K562 (cell line): Measurements from ENCODE around the gene CACTIN. TPM values are rescaled to one million over a fixed set of nuclear protein-coding genes. Genes with fewer than 3 reads are reported as not detected.
A peak's percentile ranks its signal among the peaks of the same experiment; 100 is the strongest.

ENCODE experiments used
- ATAC-seq: fragments of 200-7000 bp; cut with Tn5 transposase; 3 replicates; pipeline ENCODE4 v1.9.1; 2020; ENCODE audit warnings: moderate library complexity
- BruUV-seq: library from RNA; stranded (reverse); fragments of 400-500 nt; replicated peaks from 2 replicates; lab custom pipeline; 2021; lab: Mats Ljungman, UMichigan
- CTCF ChIA-PET: fragments of 300-600 bp; formaldehyde crosslinking; extraction: SDS; loops from one replicate; lab custom pipeline; 2021; ENCODE audit warnings: low intra/inter-chr PET ratio; lab: Yijun Ruan, JAX
- POLR2A ChIA-PET: fragments of 300-600, 350-650 bp; sonication (Branson Sonifier 250); formaldehyde crosslinking; extraction: SDS; loops from one replicate; lab custom pipeline; 2021; ENCODE audit warnings: antibody characterized with exemption, inconsistent platforms; lab: Yijun Ruan, JAX
- DNase-seq, 4 experiments: peaks; one replicate each; pipeline versions ENCODE4 v3.0.0 to v3.0.0-alpha.2; 2011 to 2018; ENCODE audit warnings: low spot score in 3 of 4, mixed read lengths in 3 of 4; ENCODE audit errors: extremely low read depth in 1 of 4
- FAIRE-seq: peaks from 2 replicates; lab custom pipeline; 2011; peaks lifted over from hg19 to GRCh38; lab: Jason Lieb, UNC
- H2AFZ ChIP-seq: 2 replicates; pipeline ENCODE4 v1.6.0; 2011; ENCODE audit warnings: low read depth, low read length, control low read depth, inconsistent platforms
- H3K27ac ChIP-seq: fragments of 200-600 bp; 3 replicates; pipeline ENCODE4 v1.8.0; 2011; ENCODE audit warnings: low read depth, mild to moderate bottlenecking, control low read depth, inconsistent platforms, low read length, moderate library complexity, mixed read lengths; ENCODE audit errors: extremely low read depth
- H3K27me3 ChIP-seq, 2 experiments: fragments of 300-600 bp in 1 of 2; 2 replicates in 1 of 2; 3 replicates in 1 of 2; pipeline versions ENCODE4 v1.6.0 to v1.8.0; 2011; ENCODE audit warnings: inconsistent platforms in 2 of 2, low read length in 2 of 2, mild to moderate bottlenecking in 1 of 2, mixed read lengths in 1 of 2, moderate library complexity in 1 of 2; ENCODE audit not compliant: control insufficient read depth in 2 of 2, insufficient read depth in 2 of 2
- H3K36me3 ChIP-seq: fragments of 300-600 bp; 3 replicates; pipeline ENCODE4 v1.8.0; 2011; ENCODE audit warnings: mild to moderate bottlenecking, low read length, inconsistent platforms; ENCODE audit not compliant: control insufficient read depth, insufficient read depth
- H3K4me1 ChIP-seq, 2 experiments: fragments of 200-600 bp in 1 of 2; replicated peaks in 1 of 2; 2 replicates in 1 of 2; 3 replicates in 1 of 2; pipeline versions ENCODE4 v1.5.1 to v1.8.0; 2011; ENCODE audit warnings: inconsistent platforms in 2 of 2, low read length in 2 of 2, mild to moderate bottlenecking in 1 of 2, mixed read lengths in 1 of 2, moderate library complexity in 1 of 2; ENCODE audit not compliant: control insufficient read depth in 2 of 2, insufficient read depth in 2 of 2
- H3K4me2 ChIP-seq: 2 replicates; pipeline ENCODE4 v1.6.1; 2011; ENCODE audit warnings: low read length, control low read depth, inconsistent platforms, mixed read lengths; ENCODE audit not compliant: insufficient read depth
- H3K4me3 ChIP-seq: fragments of 200-600 bp; sonication (generic), shearing (Covaris generic); 2 replicates; pipeline ENCODE4 v1.5.1; 2016; ENCODE audit warnings: control low read depth, inconsistent platforms
- H3K79me2 ChIP-seq: fragments of 200-600 bp; 3 replicates; pipeline ENCODE4 v1.8.0; 2011; ENCODE audit warnings: low read length, inconsistent platforms; ENCODE audit not compliant: control insufficient read depth, insufficient read depth
- H3K9ac ChIP-seq, 2 experiments: 2 replicates each; pipeline versions ENCODE4 v1.6.0 to v1.6.1; 2011; ENCODE audit warnings: low read depth in 2 of 2, low read length in 2 of 2, control low read depth in 1 of 2, inconsistent platforms in 1 of 2, mild to moderate bottlenecking in 1 of 2, mixed read lengths in 1 of 2; ENCODE audit not compliant: insufficient read depth in 1 of 2
- H3K9me1 ChIP-seq: one replicate; pipeline ENCODE4 v1.6.0; 2011; ENCODE audit warnings: inconsistent platforms, mild to moderate bottlenecking, low read length, moderate library complexity; ENCODE audit not compliant: control insufficient read depth, insufficient read depth
- H3K9me3 ChIP-seq: replicated peaks from 2 replicates; pipeline ENCODE4 v1.5.1; 2011; ENCODE audit warnings: low read depth, low read length, inconsistent platforms; ENCODE audit not compliant: control insufficient read depth, insufficient read depth
- H4K20me1 ChIP-seq: replicated peaks from 2 replicates; pipeline ENCODE4 v1.6.1; 2011; ENCODE audit warnings: low read length, inconsistent platforms, mixed read lengths; ENCODE audit not compliant: control insufficient read depth, insufficient read depth
- NKRF ChIP-seq: fragments of 450-650 bp; IDR thresholded peaks from 2 replicates; pipeline ENCODE4 v1.6.1; 2016; ENCODE audit warnings: borderline replicate concordance
- NONO ChIP-seq, 2 experiments: fragments of 200-400 bp in 1 of 2; fragments of 450-650 bp in 1 of 2; formaldehyde crosslinking in 1 of 2; IDR thresholded peaks; 2 replicates each; pipeline ENCODE4 v1.6.1; 2017; ENCODE audit warnings: low read depth in 2 of 2, mild to moderate bottlenecking in 2 of 2, moderate library complexity in 2 of 2, low read length in 1 of 2
- PTTG1 ChIP-seq: fragments of 450-650 bp; IDR thresholded peaks from 2 replicates; pipeline ENCODE4 v1.6.1; 2016; ENCODE audit warnings: low read depth, mild to moderate bottlenecking, missing genetic modification characterization, missing compliant biosample characterization
- TEAD1 ChIP-seq, 2 experiments: fragments of 450-650 bp in 1 of 2; sonication (generic) in 1 of 2; formaldehyde crosslinking; IDR thresholded peaks; 2 replicates each; pipeline versions ENCODE4 v1.4.0 to v1.8.0; 2020 to 2022; ENCODE audit warnings: mild to moderate bottlenecking in 2 of 2, missing genetic modification reagents in 1 of 2
- ZNF589 ChIP-seq: fragments of 200-800 bp; sonication (Bioruptor generic); IDR thresholded peaks from 2 replicates; pipeline ENCODE4 v1.6.1; 2016; ENCODE audit warnings: low read depth, missing genetic modification characterization, missing compliant biosample characterization
- WGBS: fragments of 100-300 bp; shearing (Covaris generic); methylation state at CpG from one replicate; pipeline ENCODE4 v1.1.6; 2016; ENCODE audit warnings: low coverage, mixed read lengths; ENCODE audit not compliant: insufficient coverage; ENCODE audit errors: missing lambda C conversion rate; 5-methylcytosine and 5-hydroxymethylcytosine counted together
- in situ Hi-C: fragments of 300-500 bp; cut with MboI; formaldehyde crosslinking; loops from 4 replicates; pipeline ENCODE4 v1.15.0; 2018; ENCODE audit warnings: inconsistent platforms, mixed read lengths
- intact Hi-C: fragments of 100-400 bp; cut with micrococcal nuclease; formaldehyde crosslinking; loops from 2 replicates; pipeline ENCODE4 v1.14.2; 2022
- polyA plus RNA-seq, 8 experiments: library from polyadenylated mRNA; depleted of rRNA in 4 of 8; stranded (reverse) in 5 of 8; unstranded in 3 of 8; fragments of >200 nt; fragmentation: Nextera tagmentation in 2 of 8; fragmentation: Illumina TruSeq in 1 of 8; extraction: Ambion mirVana in 2 of 8; extraction: Trizol in 1 of 8; gene quantifications; 2 replicates each; pipeline versions ENCODE4 v1.2.1 to v1.2.3, GENCODE V29; 2011 to 2014; ENCODE audit warnings: inconsistent platforms in 1 of 8, missing spikeins in 1 of 8
- total RNA-seq, 7 experiments: library from RNA; depleted of rRNA in 6 of 7; stranded (reverse); fragments of >200 nt in 6 of 7; fragmentation: Illumina TruSeq in 2 of 7; extraction: Trizol in 2 of 7; gene quantifications; 2 replicates each; pipeline versions ENCODE4 v1.2.1 to v1.2.3, GENCODE V29; 2011 to 2021; ENCODE audit warnings: low replicate concordance in 1 of 7
- TF ChIP-seq, protein P1 (sequence below): fragments of 450-650 bp; IDR thresholded peaks from 2 replicates; pipeline ENCODE4 v1.6.1; 2016; ENCODE audit warnings: low read depth
- TF ChIP-seq, protein P2 (sequence below): fragments of 450-650 bp; formaldehyde crosslinking; IDR thresholded peaks from 2 replicates; pipeline ENCODE4 v1.4.0; 2020; ENCODE audit warnings: mild to moderate bottlenecking, moderate library complexity

The CACTIN gene
- total and polyA plus RNA-seq, 9 of the 15 experiments (the other 6 are each of a cell fraction or from before 2014, with no cell fraction given) = 0.15 to 49.2 (median 15.0) TPM

DNA sequence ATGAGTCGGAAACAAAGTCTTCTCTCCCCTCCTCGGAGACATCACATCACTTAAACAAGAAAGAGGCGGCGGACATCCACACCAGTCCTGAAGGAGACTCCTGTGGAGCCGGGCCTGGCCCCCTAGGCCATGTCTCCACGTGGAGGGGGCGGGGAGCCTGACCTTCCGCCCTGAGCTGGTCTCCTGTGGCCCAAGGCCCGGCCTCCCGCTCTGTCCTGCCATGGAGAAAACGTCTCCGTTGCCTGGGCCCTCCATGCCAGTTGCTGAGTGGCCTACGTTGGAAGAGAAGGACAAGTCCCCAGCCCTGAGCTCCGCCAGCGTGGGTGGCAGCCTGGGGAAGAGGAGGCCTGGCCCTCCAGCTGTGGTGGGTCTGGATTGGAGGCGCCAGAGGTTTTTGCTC, 5.5 kb upstream of the CACTIN start:
- intact Hi-C loops = no loop called here
- POLR2A ChIA-PET = interaction anchor here (1.0 kb wide), 1 partner anchor 11 kb away, joined by 3 read pairs; no protein-coding TSS in a partner anchor

More for the DNA sequence above, 5.5 kb upstream of the CACTIN start:
- Histone ChIP-seq H3K79me2 (no peaks in the 10 kb centered on the region), H2AFZ (no peak overlapping the region), H3K9me1 (no peaks in the 10 kb centered on the region), H3K27ac (no peak overlapping the region), H3K27me3 (no peaks in the 10 kb centered on the region), H3K4me3 (no peak overlapping the region), H4K20me1 (no peaks in the 10 kb centered on the region), H3K9me3 (no peaks in the 10 kb centered on the region), H3K4me2 (no peak overlapping the region), H3K4me1 (peaks cover 0 to 51% of the 10 kb centered on the region in 2 experiments; a peak in 2 of 5 replicates), H3K36me3 (peaks cover 25% of the 10 kb centered on the region; the same call in 1 of the 3 replicates), H3K9ac (peak overlapping the region in 1 of 2 experiments; percentile 17; a peak in 1 of 4 replicates)
- TF ChIP-seq NONO (IDR thresholded peaks at IDR 0.05; ENCODE audit: low read depth in 2 of 2, low read length in 1 of 2) = no peak
- TF ChIP-seq TEAD1 (CRISPR knock-in tag; IDR thresholded peaks at IDR 0.05) = no peak
- TF ChIP-seq, protein P1, sequence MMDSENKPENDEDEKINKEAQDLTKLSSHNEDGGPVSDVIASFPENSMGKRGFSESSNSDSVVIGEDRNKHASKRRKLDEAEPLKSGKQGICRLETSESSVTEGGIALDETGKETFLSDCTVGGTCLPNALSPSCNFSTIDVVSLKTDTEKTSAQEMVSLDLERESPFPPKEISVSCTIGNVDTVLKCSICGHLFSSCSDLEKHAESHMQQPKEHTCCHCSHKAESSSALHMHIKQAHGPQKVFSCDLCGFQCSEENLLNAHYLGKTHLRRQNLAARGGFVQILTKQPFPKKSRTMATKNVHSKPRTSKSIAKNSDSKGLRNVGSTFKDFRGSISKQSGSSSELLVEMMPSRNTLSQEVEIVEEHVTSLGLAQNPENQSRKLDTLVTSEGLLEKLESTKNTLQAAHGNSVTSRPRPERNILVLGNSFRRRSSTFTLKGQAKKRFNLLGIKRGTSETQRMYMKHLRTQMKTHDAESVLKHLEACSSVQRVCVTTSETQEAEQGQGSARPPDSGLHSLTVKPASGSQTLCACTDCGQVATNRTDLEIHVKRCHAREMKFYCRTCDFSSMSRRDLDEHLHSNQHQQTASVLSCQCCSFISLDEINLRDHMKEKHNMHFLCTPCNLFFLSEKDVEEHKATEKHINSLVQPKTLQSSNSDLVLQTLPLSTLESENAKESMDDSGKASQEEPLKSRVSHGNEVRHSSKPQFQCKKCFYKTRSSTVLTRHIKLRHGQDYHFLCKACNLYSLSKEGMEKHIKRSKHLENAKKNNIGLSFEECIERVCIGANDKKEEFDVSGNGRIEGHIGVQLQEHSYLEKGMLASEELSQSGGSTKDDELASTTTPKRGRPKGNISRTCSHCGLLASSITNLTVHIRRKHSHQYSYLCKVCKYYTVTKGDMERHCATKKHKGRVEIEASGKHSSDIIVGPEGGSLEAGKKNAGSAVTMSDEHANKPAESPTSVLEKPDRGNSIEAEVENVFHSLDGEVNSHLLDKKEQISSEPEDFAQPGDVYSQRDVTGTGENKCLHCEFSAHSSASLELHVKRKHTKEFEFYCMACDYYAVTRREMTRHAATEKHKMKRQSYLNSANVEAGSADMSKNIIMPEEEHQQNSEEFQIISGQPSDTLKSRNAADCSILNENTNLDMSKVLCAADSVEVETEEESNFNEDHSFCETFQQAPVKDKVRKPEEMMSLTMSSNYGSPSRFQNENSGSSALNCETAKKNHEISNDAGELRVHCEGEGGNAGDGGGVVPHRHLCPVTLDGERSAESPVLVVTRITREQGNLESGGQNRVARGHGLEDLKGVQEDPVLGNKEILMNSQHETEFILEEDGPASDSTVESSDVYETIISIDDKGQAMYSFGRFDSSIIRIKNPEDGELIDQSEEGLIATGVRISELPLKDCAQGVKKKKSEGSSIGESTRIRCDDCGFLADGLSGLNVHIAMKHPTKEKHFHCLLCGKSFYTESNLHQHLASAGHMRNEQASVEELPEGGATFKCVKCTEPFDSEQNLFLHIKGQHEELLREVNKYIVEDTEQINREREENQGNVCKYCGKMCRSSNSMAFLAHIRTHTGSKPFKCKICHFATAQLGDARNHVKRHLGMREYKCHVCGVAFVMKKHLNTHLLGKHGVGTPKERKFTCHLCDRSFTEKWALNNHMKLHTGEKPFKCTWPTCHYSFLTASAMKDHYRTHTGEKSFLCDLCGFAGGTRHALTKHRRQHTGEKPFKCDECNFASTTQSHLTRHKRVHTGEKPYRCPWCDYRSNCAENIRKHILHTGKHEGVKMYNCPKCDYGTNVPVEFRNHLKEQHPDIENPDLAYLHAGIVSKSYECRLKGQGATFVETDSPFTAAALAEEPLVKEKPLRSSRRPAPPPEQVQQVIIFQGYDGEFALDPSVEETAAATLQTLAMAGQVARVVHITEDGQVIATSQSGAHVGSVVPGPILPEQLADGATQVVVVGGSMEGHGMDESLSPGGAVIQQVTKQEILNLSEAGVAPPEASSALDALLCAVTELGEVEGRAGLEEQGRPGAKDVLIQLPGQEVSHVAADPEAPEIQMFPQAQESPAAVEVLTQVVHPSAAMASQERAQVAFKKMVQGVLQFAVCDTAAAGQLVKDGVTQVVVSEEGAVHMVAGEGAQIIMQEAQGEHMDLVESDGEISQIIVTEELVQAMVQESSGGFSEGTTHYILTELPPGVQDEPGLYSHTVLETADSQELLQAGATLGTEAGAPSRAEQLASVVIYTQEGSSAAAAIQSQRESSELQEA = no peak
- TF ChIP-seq, protein P2, sequence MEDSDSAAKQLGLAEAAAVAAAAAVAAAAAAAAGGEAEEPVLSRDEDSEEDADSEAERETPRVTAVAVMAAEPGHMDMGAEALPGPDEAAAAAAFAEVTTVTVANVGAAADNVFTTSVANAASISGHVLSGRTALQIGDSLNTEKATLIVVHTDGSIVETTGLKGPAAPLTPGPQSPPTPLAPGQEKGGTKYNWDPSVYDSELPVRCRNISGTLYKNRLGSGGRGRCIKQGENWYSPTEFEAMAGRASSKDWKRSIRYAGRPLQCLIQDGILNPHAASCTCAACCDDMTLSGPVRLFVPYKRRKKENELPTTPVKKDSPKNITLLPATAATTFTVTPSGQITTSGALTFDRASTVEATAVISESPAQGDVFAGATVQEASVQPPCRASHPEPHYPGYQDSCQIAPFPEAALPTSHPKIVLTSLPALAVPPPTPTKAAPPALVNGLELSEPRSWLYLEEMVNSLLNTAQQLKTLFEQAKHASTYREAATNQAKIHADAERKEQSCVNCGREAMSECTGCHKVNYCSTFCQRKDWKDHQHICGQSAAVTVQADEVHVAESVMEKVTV = no peak
- TF ChIP-seq PTTG1 = no peak
- TF ChIP-seq NKRF = no peak
- TF ChIP-seq ZNF589 (CRISPR knock-in tag) = no peak
- in situ Hi-C loops = no loop called here
- no peak for DNase-seq
- FAIRE-seq = no peak
- CTCF ChIA-PET = no interaction called here
- no peak for ATAC-seq
- BruUV-seq = no TSS peak
- WGBS = 81% methylated on average over 15 of the region's 16 CpGs
